Subcutaneous abdominal adipose tissue (tissue), 5 donors: ENCODE data around the gene INF2.
A peak's percentile ranks its signal among the peaks of the same experiment; 100 is the strongest.

Experiments used
- H3K27ac ChIP-seq: one replicate; pipeline ENCODE4 v1.7.0; 2013; ENCODE audit warnings: low read depth, mild to moderate bottlenecking, inconsistent platforms, low read length, moderate library complexity
- H3K27me3 ChIP-seq, 5 donors: one replicate each; pipeline ENCODE4 v1.7.0; 2013; ENCODE audit warnings: low read length in 5 of 5, inconsistent platforms in 1 of 5; ENCODE audit not compliant: control insufficient read depth in 5 of 5, insufficient read depth in 4 of 5
- H3K36me3 ChIP-seq, 5 donors: one replicate each; pipeline ENCODE4 v1.7.0; 2013; ENCODE audit warnings: low read length in 5 of 5; ENCODE audit not compliant: control insufficient read depth in 5 of 5, insufficient read depth in 5 of 5
- H3K4me1 ChIP-seq, 5 donors: one replicate each; pipeline ENCODE4 v1.7.0; 2013; ENCODE audit warnings: low read length in 5 of 5, mild to moderate bottlenecking in 3 of 5, moderate library complexity in 1 of 5; ENCODE audit not compliant: control insufficient read depth in 5 of 5, insufficient read depth in 5 of 5
- H3K4me3 ChIP-seq, 5 donors: one replicate each; pipeline ENCODE4 v1.7.0; 2013; ENCODE audit warnings: low read length in 5 of 5, low read depth in 1 of 5
- H3K9ac ChIP-seq, 5 donors: one replicate each; pipeline ENCODE4 v1.7.0; 2013; ENCODE audit warnings: low read length in 5 of 5, mild to moderate bottlenecking in 4 of 5, moderate library complexity in 3 of 5
- H3K9me3 ChIP-seq, 5 donors: one replicate each; pipeline ENCODE4 v1.7.0; 2013; ENCODE audit warnings: low read length in 5 of 5; ENCODE audit not compliant: control insufficient read depth in 5 of 5
- donor health status: healthy.
- donor health status: healthy.
- donor health status: healthy.
- donor health status: healthy.
- donor health status: healthy.

INF2 gene

GRCh38 chr14:104689109-104689880 lies at the start of gene INF2:
TSS of gene INF2 (plus strand) at chr14:104689618. CDS start at chr14:104701366, 11,748 bp downstream.
- Histone ChIP-seq H3K9ac (peak within 1 kb of the TSS; percentile 59 to 99 (median 93)), H3K27me3 (no peaks in the 10 kb centered on the region), H3K36me3 (peaks cover 0 to 6% (median 0%) of the 10 kb centered on the region in 5 donors), H3K4me3 (peak within 1 kb of the TSS; percentile 68 to 92 (median 80)), H3K9me3 (no peaks in the 10 kb centered on the region), H3K27ac (peak within 1 kb of the TSS; percentile 95), H3K4me1 (peaks cover 10 to 72% (median 68%) of the 10 kb centered on the region in 5 donors)

- Histone ChIP-seq H3K4me3 (no peak overlapping the region), H3K9ac (no peak overlapping the region), H3K4me1 (peaks cover 0 to 24% (median 5%) of the 10 kb centered on the region in 5 donors), H3K9me3 (peaks cover 0 to 3% (median under 1%) of the 10 kb centered on the region in 5 donors), H3K27ac (no peak overlapping the region), H3K27me3 (peaks cover 10 to 28% (median 17%) of the 10 kb centered on the region in 5 donors), H3K36me3 (no peaks in the 10 kb centered on the region)
Measured at GRCh38 chr14:104639885-104640548, 49.4 kb upstream of the INF2 start.

GRCh38 chr14:104640681-104641080 lies 48.7 kb upstream of the INF2 start:
- Histone ChIP-seq H3K4me1 (peaks cover 0 to 24% (median 5%) of the 10 kb centered on the region in 5 donors), H3K9me3 (peaks cover 0 to 8% (median 5%) of the 10 kb centered on the region in 5 donors), H3K9ac (no peak overlapping the region), H3K27ac (no peak overlapping the region), H3K27me3 (peaks cover 3 to 26% (median 15%) of the 10 kb centered on the region in 5 donors), H3K36me3 (no peaks in the 10 kb centered on the region), H3K4me3 (no peak overlapping the region)

GRCh38 chr14:104641753-104642539 lies 47.5 kb upstream of the INF2 start:
- Histone ChIP-seq H3K27ac (no peak overlapping the region), H3K27me3 (peaks cover 3 to 23% (median 15%) of the 10 kb centered on the region in 5 donors), H3K4me3 (no peak overlapping the region), H3K9ac (no peak overlapping the region), H3K4me1 (peaks cover 0 to 24% (median 5%) of the 10 kb centered on the region in 5 donors), H3K9me3 (peaks cover 0 to 10% (median 5%) of the 10 kb centered on the region in 5 donors), H3K36me3 (no peaks in the 10 kb centered on the region)

- H3K36me3 ChIP-seq = no peaks in the 10 kb centered on the region
- H3K27me3 ChIP-seq = peaks cover 3 to 23% (median 15%) of the 10 kb centered on the region in 5 donors
- no peak overlapping the region for H3K4me3 ChIP-seq
- peaks cover 0 to 10% (median 5%) of the 10 kb centered on the region in 5 donors for H3K9me3 ChIP-seq
- H3K9ac ChIP-seq = no peak overlapping the region
- peaks cover 0 to 24% (median 5%) of the 10 kb centered on the region in 5 donors for H3K4me1 ChIP-seq
- no peak overlapping the region for H3K27ac ChIP-seq
Measured at GRCh38 chr14:104642540-104642868, 46.9 kb upstream of the INF2 start.

GRCh38 chr14:104643306-104643705 lies 46.1 kb upstream of the INF2 start:
- Histone ChIP-seq H3K36me3 (no peaks in the 10 kb centered on the region), H3K9me3 (peaks cover 0 to 10% (median 5%) of the 10 kb centered on the region in 5 donors), H3K4me1 (peaks cover 0 to 24% (median 5%) of the 10 kb centered on the region in 5 donors), H3K27me3 (peaks cover 3 to 22% (median 10%) of the 10 kb centered on the region in 5 donors), H3K9ac (no peak overlapping the region), H3K27ac (no peak overlapping the region), H3K4me3 (no peak overlapping the region)

- H3K9me3 ChIP-seq = peaks cover 0 to 10% (median 5%) of the 10 kb centered on the region in 5 donors
- no peak overlapping the region for H3K27ac ChIP-seq
- no peaks in the 10 kb centered on the region for H3K36me3 ChIP-seq
Measured at GRCh38 chr14:104644091-104644635, 45.3 kb upstream of the INF2 start.

GRCh38 chr14:104644656-104645378 lies 44.6 kb upstream of the INF2 start:
- H3K9ac ChIP-seq = no peak overlapping the region
- no peaks in the 10 kb centered on the region for H3K36me3 ChIP-seq
- H3K4me3 ChIP-seq = peak overlapping the region in 1 of 5 donors; percentile 44
- H3K27me3 ChIP-seq = peaks cover 0 to 7% (median 0%) of the 10 kb centered on the region in 5 donors
- peaks cover 0 to 23% (median 5%) of the 10 kb centered on the region in 5 donors for H3K4me1 ChIP-seq
- no peak overlapping the region for H3K27ac ChIP-seq
- peaks cover 0 to 10% (median 5%) of the 10 kb centered on the region in 5 donors for H3K9me3 ChIP-seq

More at GRCh38 chr14:104644091-104644635, 45.3 kb upstream of the INF2 start:
- no peak overlapping the region for H3K9ac ChIP-seq
- H3K4me1 ChIP-seq = peaks cover 0 to 24% (median 5%) of the 10 kb centered on the region in 5 donors
- no peak overlapping the region for H3K4me3 ChIP-seq
- peaks cover 0 to 14% (median 6%) of the 10 kb centered on the region in 5 donors for H3K27me3 ChIP-seq

GRCh38 chr14:104647467-104648043 lies 41.9 kb upstream of the INF2 start:
- Histone ChIP-seq H3K4me1 (peaks cover 2 to 24% (median 8%) of the 10 kb centered on the region in 5 donors), H3K27ac (no peak overlapping the region), H3K36me3 (no peaks in the 10 kb centered on the region), H3K9ac (no peak overlapping the region), H3K27me3 (no peaks in the 10 kb centered on the region), H3K4me3 (no peak overlapping the region), H3K9me3 (peaks cover 0 to 10% (median 5%) of the 10 kb centered on the region in 5 donors)
